ENCODE measurements around the gene ZNF554.
"Not testable (repeated sequence)": the region's sequence is repeated elsewhere in the genome, so short reads cannot be mapped to it uniquely, and the experiment has no call there.

Gene ZNF554

GRCh38 chr19:2790557-2791271 is 29.0 kb upstream of the ZNF554 start:
- no peak for DNase-seq (ENCODE audit: low spot score)

- DNase-seq (ENCODE audit: low spot score): no peak
Measured at GRCh38 chr19:2791440-2791839, 28.2 kb upstream of the ZNF554 start.

GRCh38 chr19:2791876-2792275 is 27.8 kb upstream of the ZNF554 start:
- DNase-seq (ENCODE audit: low spot score): no peak

- DNase-seq (ENCODE audit: low spot score): not testable (repeated sequence)
Measured at GRCh38 chr19:2792666-2793065, 27.0 kb upstream of the ZNF554 start.

- no peak for DNase-seq (ENCODE audit: low spot score)
Measured at GRCh38 chr19:2793126-2793525, 26.5 kb upstream of the ZNF554 start.

- no peak for DNase-seq (ENCODE audit: low spot score)
Measured at GRCh38 chr19:2793577-2793976, 26.1 kb upstream of the ZNF554 start.

- no peak for DNase-seq (ENCODE audit: low spot score)
Measured at GRCh38 chr19:2795827-2796658, 23.6 kb upstream of the ZNF554 start.

- no peak for DNase-seq (ENCODE audit: low spot score)
Measured at GRCh38 chr19:2796659-2797266, 22.9 kb upstream of the ZNF554 start.

GRCh38 chr19:2797280-2797679 is 22.4 kb upstream of the ZNF554 start:
- DNase-seq (ENCODE audit: low spot score): no peak

GRCh38 chr19:2798158-2798685 is 21.4 kb upstream of the ZNF554 start:
- no peak for DNase-seq (ENCODE audit: low spot score)

- no peak for DNase-seq (ENCODE audit: low spot score)
Measured at GRCh38 chr19:2798733-2799132, 20.9 kb upstream of the ZNF554 start.

GRCh38 chr19:2799273-2800020 is 20.2 kb upstream of the ZNF554 start:
- DNase-seq (ENCODE audit: low spot score): no peak

- DNase-seq (ENCODE audit: low spot score): no peak
Measured at GRCh38 chr19:2800506-2800905, 19.2 kb upstream of the ZNF554 start.

- no peak for DNase-seq (ENCODE audit: low spot score)
Measured at GRCh38 chr19:2802826-2803225, 16.8 kb upstream of the ZNF554 start.

- DNase-seq (ENCODE audit: low spot score): no peak
Measured at GRCh38 chr19:2803486-2804155, 16.0 kb upstream of the ZNF554 start.

- DNase-seq (ENCODE audit: low spot score): no peak
Measured at GRCh38 chr19:2804156-2805004, 15.3 kb upstream of the ZNF554 start.

- no peak for DNase-seq (ENCODE audit: low spot score)
Measured at GRCh38 chr19:2805261-2805900, 14.3 kb upstream of the ZNF554 start.

GRCh38 chr19:2805991-2806649 is 13.5 kb upstream of the ZNF554 start:
- no peak for DNase-seq (ENCODE audit: low spot score)

- DNase-seq (ENCODE audit: low spot score): no peak
Measured at GRCh38 chr19:2806736-2807378, 12.8 kb upstream of the ZNF554 start.
